KG1 (cell line): ENCODE measurements around the gene ACKR1.

Experiments
- DNase-seq: peaks from one replicate; lab custom pipeline; 2025; lab: John Stamatoyannopoulos, UW

The ACKR1 gene, protein sequence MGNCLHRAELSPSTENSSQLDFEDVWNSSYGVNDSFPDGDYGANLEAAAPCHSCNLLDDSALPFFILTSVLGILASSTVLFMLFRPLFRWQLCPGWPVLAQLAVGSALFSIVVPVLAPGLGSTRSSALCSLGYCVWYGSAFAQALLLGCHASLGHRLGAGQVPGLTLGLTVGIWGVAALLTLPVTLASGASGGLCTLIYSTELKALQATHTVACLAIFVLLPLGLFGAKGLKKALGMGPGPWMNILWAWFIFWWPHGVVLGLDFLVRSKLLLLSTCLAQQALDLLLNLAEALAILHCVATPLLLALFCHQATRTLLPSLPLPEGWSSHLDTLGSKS

GRCh38 chr1:159204161-159205141 is at the start of gene ACKR1:
Gene ACKR1 (plus strand): TSS chr1:159204875. CDS start chr1:159204960, 85 bp downstream.
- no peak for DNase-seq

GRCh38 chr1:159161001-159161718 is 43.5 kb upstream of the ACKR1 start:
- peak; percentile 53 for DNase-seq

DNA sequence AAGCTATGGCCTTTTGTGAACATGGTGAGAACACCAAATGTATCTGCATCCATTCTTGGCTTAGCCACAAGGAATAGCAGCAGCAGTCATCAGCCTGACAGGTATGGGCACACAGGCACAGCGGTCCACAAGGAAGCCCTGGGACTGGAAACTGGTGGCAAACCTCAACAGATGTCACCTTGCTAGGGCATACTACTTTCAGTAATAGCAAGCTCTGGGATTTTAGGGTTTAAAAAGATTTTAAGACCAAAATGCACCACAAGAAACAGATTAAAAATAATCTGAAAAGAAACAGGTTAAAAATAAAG is 43.0 kb upstream of the ACKR1 start:
- no peak for DNase-seq

DNA sequence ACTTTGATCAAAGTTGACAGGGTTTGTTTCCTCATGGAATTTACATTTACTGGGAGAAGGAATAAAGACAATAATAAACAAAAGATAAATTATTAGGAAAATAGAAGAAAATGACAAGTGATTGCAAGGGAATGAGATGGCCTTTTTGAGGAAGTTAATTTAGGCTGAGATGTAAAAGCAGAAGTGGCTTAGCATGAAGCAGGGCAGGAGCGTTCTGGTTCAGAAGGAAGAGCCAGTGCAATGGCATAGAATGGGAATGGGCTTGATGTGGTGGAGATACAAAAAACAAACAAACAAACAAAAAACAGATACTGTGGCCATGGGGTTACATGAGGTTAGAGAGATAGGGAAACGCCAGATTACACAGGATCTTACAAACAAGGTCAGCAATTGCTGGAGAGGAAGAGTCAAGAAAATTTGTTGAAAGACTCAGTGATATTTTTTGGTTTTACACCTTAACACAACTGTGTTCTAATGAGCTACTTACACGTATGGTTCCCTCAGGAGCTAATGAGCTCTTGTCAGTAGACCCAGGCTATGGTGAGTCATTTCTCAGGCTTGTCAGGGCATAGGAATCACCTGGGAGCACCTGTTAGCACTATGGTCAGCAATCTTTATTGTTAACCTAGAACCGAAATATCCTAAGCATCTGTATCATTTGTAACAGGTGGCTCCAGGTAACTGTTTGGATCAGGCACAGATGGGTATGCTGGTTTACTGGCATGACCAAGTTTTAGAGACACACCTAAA is 42.0 kb upstream of the ACKR1 start:
- DNase-seq, result no peak

DNA sequence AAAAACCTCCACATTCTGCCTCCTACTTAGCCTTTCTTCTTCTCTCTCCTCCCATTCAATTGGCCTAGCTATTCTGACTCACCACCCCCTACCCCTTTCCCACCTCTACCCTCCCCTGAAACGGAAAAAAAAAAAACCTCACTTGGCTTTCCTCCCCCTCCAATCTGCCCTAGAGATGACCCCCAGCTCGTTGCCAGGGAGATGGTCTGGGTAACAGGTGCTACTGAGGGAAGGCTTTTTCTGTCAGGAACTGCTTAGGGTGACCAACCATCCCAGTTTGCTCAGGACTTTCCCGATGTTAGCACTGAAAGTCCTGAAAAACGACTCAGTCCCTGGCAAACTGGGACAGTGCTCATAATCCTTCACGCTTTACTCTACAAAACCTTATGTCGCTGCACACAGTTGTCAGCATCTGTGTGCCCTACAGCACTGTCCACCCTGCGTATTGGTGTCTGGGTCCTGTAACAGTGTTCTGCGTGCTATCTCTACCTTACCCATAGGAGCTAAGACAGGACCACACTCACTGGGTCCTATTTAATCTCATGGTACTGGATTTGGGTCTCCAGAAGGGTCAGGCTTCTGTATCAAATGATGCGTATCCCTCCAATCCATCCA is 41.0 kb upstream of the ACKR1 start:
- no peak for DNase-seq

- no peak for DNase-seq
Measured at GRCh38 chr1:159168043-159168442, 36.6 kb upstream of the ACKR1 start.

GRCh38 chr1:159170639-159171038 is 34.0 kb upstream of the ACKR1 start:
- DNase-seq, result no peak

GRCh38 chr1:159171254-159171687 is 33.4 kb upstream of the ACKR1 start, which contains the start of gene CADM3:
Gene CADM3 (plus strand): TSS chr1:159171615. CDS start chr1:159171766, 151 bp downstream.
- no peak for DNase-seq

DNA sequence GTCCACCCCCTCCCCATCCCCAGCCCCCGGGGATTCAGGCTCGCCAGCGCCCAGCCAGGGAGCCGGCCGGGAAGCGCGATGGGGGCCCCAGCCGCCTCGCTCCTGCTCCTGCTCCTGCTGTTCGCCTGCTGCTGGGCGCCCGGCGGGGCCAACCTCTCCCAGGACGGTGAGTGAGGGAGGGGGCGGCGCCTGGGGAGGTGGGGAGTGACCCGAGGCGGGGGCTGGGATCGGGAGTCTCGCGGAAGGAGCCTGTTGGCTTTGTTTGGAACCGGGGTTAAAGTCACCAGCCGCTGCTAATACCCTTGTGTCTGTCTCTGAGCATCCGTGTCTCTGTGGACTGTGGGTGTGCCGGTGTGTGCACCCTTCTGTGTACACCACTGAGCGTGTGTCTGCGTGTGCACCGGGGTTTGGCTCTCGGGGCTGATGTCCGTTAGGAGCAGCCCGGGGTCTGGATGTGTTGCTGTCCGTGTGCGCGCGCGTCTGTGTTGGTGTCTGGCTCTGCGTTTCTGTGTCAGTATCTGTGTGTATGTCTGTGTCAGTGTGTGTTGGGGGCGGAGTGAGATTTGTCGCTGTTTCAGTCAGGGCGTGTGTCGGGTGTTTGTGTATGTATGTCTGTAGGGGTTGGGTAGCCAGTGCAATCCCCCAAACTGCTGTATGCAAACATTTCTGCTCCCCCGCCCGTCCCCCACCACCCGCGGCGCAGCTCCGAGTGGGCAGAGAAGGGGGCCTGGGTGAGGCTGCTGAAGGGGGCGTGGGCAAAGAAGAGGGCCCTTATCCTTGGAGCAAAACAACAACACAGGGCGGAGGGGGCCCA is 32.8 kb upstream of the ACKR1 start:
- DNase-seq, result no peak

DNA sequence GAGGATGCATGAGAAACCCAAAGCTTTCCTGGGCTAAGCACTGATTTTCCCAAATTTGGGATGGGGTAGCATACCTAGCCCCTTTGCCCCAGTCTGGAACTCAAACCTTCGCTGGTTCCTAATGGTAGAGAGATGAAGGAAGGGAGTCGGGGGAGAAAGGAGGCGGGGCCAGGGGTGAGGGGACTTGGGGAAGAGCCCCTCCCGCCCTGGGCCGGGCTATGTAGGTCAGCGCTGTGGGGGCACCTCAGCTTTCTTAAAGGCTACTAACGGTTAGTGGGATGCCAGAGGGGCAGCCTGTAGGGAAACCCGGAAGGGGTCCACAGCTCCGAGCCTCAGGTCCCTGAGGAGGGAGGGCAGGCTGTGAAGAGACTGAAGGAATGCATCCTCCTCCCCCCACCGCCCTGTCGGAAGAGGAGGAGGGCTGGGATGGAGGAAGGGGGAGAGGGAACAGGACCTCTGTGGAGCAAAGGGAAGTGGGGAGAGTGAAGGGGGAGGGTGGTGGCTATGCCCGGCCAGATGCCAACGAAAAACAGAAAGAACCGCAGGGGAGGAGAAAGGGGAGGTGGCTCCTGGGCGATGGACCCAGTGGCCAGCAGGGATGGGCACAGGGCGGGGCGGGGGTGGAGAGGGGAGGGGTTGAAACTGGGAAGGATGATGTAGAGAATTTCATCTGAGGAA is 31.9 kb upstream of the ACKR1 start:
- no peak for DNase-seq

DNA sequence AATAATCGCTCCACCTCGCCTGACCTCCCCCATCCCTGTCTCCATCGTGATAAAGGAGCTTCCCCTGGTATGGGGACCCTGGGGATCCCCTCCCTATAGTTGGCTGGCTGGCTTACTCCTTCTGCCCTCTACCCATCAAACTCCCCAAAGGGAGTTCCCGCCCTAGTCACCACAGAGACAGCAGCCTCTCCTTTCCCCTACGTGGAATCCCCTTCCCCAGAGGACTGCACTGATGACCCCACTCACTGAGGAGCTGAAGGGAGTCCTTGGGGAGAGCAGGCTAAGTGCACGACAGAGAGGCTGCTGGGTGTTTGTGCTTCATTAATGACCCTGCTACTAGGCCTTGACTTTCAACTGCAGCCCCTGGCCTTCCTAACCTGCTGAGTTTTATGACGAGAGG is 31.4 kb upstream of the ACKR1 start:
- DNase-seq, result no peak

GRCh38 chr1:159175571-159175970 is 29.1 kb upstream of the ACKR1 start:
- no peak for DNase-seq

DNA sequence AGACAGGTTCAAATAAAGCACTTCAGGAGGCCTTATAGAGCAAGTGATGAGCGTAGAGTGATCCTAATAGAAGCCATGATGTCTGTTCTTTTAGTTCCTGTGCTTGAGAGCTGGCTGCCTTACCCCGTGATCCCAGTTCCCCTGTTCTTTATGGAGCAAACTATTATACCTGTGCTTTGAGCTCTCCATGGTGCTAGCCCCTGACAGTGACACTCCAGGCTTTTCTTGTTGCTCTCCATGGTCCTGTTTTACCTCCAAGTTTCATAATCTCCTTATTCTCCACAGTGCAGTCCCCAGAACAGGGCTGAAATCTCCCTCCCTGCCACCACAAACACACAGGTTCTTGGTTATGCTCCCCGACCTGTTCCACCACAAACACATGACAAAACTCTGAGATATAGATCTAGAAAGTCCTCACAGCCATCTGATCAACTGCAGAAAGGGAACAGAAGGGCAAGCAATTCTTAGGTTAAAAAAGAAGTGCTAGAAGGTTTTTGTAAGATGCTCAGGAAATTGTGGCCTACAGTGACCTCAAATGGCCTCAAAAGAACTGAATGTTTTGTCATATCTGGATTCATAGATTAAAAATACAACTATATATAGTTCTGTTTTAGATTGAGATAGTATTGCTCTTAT is 27.3 kb upstream of the ACKR1 start:
- DNase-seq, result peak; percentile 24

DNA sequence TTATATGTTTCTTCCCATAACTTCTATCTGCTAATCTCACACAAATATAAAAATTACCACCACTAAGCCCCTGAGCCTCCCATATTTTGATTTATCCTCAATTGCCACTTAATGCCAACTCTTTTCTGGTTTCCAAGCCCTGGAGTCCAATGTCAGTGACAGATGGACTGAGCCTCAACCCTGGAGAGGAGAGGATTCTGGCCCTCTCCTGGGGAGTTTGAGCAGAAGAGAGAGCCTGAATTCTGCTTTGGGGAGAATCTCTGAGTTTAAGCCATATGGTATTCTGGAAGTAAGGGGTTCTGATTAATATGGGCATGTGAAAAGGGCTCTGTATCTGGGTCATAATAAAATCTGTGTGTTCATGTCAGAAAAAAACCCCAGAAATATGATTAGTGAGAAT is 24.8 kb upstream of the ACKR1 start:
- no peak for DNase-seq

DNA sequence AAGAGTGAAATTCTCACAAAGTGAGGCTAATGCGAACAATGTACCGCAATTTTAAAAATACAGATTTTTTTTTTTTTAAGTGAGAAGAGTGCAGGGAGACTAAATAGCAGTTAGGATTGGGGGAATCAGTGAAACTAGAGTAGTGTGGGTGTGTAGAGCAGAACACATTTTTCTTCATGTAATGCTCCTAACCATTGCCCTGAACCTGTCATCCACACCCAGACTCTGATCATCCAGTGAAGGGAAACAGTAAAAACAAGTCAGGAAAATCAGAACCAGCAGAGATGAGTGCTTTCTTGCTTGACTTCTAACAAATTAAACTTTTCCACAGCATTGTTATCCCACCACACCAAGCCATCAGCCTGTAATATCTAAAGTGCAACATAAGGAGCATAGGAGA is 24.2 kb upstream of the ACKR1 start:
- DNase-seq, result no peak

- no peak for DNase-seq
Measured at GRCh38 chr1:159181328-159182024, 23.2 kb upstream of the ACKR1 start.

GRCh38 chr1:159184201-159184600 is 20.5 kb upstream of the ACKR1 start:
- DNase-seq, result no peak

DNA sequence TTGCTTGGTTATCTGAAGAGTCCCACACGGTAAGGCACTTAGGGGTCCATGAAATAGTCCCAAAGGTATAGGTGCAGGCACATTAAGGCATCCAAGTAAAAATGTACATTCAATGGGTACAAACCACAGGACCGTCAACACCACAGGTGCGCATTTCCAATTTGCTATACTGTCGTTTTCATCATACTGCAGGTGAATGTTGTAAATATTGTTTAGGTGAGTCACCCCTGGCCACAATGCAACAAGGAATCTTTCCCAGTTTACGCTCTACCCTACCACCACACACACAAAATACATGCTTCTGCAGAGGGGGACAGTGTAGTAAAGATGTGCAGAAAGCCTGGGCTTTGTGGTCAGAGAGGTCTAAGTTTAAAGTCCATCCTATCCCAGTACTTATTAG is 19.6 kb upstream of the ACKR1 start:
- no peak for DNase-seq

DNA sequence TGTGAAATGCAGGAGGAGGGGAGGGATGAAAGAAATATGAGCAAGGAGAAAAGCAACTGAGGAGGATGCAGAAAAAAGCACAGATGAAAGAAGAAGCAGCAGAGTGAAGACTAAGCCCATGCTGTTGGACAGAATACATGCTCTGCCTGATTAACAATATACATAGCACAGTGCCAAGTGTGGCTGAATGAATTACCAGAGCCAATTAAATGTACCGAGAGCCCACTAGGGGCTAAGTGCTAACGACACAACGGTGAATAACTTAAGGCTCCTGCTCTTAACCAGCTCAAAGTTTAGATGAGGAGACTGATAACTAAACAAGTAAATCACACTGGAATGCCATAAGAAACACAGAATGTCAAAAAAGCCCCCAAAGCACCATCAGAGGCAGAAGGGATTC is 17.6 kb upstream of the ACKR1 start:
- DNase-seq, result no peak
